Measurements from ENCODE around the gene CASP10. TPM values are rescaled to one million over a fixed set of nuclear protein-coding genes. Genes with fewer than 3 reads are reported as not detected.
A peak's percentile ranks its signal among the peaks of the same experiment; 100 is the strongest.

CASP10 gene
- total and polyA plus RNA-seq, 2 of the 13 experiments (the other 11 are each of a cell fraction or from before 2014, with no cell fraction given): 22.2 to 23.8 TPM

- TF ChIP-seq FOXK2 (IDR thresholded peaks at IDR 0.05) (no peak), MAFK (conservative IDR thresholded peaks at IDR 0.05 in 1 of 2, IDR thresholded peaks at IDR 0.05 in 1 of 2; ENCODE audit: low read length in 2 of 2) (peak in 1 of 2 experiments; percentile 46; a peak in 1 of 4 replicates), KIAA2018 (CRISPR knock-in tag; IDR thresholded peaks at IDR 0.05; ENCODE audit: borderline replicate concordance) (no peak), KDM4B (CRISPR knock-in tag; IDR thresholded peaks at IDR 0.05) (peak; percentile 41; the same call in 1 of the 2 replicates), JARID2 (CRISPR knock-in tag; IDR thresholded peaks at IDR 0.05; ENCODE audit: insufficient replicate concordance) (no peak), SPEN (CRISPR knock-in tag; IDR thresholded peaks at IDR 0.05; ENCODE audit: low read depth) (no peak), ZNF510 (CRISPR knock-in tag; IDR thresholded peaks at IDR 0.05; ENCODE audit: low read depth) (no peak), ZFP82 (CRISPR knock-in tag; IDR thresholded peaks at IDR 0.05; ENCODE audit: borderline replicate concordance) (no peak), NCOA2 (CRISPR knock-in tag; IDR thresholded peaks at IDR 0.05) (peak; percentile 79), E2F5 (CRISPR knock-in tag; conservative IDR thresholded peaks at IDR 0.05) (no peak), NR2C2 (CRISPR knock-in tag; IDR thresholded peaks at IDR 0.05; ENCODE audit: borderline replicate concordance) (peak; percentile 32; the same call in 1 of the 2 replicates), ZNF616 (CRISPR knock-in tag; IDR thresholded peaks at IDR 0.05; ENCODE audit: low read depth) (no peak), SMAD3 (CRISPR knock-in tag; IDR thresholded peaks at IDR 0.05) (peak; percentile 83; the same call in 1 of the 2 replicates), ASH2L (IDR thresholded peaks at IDR 0.05; ENCODE audit: insufficient read length, low read depth, low read length) (peak; percentile 84), GABPB1 (CRISPR knock-in tag; IDR thresholded peaks at IDR 0.05) (no peak), PHF20 (CRISPR knock-in tag; IDR thresholded peaks at IDR 0.05) (no peak), ZNF574 (CRISPR knock-in tag; IDR thresholded peaks at IDR 0.05) (no peak), ZNF891 (CRISPR knock-in tag; IDR thresholded peaks at IDR 0.05) (no peak)
Observed at GRCh38 chr2:201149064-201149820, 33.7 kb upstream of the CASP10 start (continued).

Data from HepG2 (cell line).